HG03103 (cell line): ENCODE measurements around the gene IL1RN.

ENCODE experiments used
- ATAC-seq: cut with Tn5 transposase; IDR thresholded peaks from one replicate; pipeline ENCODE4 v1.9.1; 2021; ENCODE audit warnings: low read depth; ENCODE audit not compliant: unreplicated experiment

Gene IL1RN

DNA sequence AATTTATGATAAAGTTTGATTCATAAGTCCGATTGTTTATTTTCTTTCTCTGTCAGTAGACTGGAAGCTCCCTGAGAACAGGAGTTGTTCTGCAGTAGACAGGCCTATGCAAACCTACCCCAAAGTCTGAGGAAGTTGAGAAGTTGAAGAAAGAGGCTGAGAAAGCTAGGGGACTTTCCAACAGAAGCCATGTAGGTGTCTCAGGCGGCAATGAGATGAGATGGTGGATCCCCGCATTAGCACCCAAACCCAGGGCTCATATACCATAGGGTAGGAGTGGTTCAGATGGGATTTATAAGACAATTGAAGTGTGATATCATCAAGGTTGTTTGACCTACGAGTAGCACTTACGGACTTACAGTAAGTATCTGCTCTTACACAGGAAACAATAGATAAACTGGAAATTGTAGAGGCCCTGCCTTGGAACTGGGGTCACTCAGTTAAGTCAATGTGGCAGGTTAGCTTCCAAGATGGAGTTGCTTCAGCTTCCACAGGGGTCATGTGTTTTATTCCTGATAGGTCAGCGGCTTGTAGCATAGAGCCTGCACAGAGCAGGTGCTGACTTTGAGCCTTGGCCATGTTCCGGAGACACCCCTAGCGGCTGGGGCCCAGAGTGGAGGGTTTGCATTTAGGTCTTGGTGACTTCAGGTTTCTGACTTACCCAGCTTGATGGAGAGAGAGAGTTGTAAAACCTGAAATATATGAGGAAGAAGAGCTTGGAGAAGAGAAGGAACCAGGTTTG lies 44.1 kb downstream of the IL1RN start:
- ATAC-seq: no peak

DNA sequence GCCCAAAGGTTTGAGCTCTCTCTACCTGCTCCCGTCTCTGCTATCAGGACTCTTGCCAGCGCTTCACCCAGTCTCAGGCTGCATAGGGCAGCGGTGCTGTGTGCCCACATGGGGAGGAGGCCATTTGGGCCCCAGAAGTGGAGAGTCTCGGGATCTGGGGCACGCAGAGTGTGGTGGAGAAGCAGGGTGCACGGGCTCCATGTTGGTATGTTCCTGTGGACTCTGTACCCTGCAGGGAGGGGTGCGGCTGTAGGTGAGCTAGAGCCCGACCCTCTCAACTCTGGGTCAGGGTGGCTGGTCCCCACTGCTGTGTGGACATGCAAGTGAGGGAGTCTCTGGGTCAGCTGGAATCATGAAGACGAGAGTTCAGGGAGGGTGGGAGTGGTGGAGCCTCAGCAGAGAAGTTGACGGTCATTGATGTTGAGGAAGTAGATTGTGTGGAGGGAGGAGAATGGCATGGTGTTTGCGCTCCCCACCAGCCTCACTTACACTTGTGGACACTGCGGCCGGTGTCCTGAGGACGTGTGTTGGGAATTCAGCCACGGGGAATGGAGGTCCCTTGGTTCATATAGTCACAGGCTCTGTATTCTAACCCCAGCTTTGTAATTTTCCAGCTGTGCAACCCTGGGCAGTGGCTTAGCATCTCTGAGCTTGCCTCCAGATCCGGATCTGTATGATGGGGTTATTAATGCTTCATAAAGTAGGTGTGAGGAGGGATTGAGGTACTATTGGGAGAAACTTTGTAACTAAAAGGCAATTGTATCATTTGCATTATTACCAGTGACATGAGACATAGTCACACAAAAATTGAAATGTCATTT lies 45.5 kb downstream of the IL1RN start:
- no peak for ATAC-seq

DNA sequence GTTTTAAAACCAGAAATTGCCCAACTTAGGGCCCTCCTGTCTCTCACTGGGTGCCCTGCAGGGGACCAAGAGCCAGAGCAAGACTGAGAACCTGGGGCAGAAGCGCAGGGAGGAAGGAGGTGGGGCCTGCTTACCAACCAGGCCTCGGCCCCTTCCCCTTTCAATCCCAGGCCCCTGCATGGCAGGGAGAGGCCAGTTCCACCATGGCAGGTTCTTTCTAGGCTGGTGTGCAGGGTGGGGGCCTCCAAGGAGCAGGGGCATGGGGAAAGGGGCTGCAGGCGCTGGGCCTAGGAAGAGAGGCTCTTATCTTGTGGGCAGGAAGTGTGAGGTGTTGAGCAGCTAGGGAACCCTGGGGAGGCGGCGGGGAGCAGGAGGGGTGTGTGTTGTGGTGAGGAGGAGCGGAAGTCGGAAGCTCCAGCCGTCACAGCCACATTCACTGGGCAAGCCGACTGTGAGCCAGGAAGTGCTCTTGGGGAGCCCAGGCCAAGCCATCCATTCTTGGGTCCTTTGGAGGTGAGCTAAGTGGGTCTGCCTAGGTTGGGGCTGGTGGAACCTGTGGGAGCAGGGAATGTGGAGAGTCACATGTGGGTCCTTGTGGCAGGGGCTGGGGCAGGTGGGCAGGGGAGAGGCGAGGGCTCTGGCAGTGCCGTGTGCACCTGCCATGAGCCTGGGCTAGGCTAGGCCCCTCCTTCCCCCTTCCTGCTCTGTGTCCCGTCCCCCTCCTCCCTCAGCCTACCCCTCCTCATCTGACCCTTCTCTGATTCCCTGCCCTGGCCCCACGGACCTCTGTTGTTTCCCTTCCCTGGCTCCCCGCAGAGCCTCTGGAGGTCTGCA lies 46.4 kb downstream of the IL1RN start, which contains the start of gene PSD4:
Gene PSD4 (plus strand): TSS at position 430 of the 834 bp plus-strand sequence. CDS start 8,486 bp downstream, outside the sequence.
- peak; percentile 72 for ATAC-seq

DNA sequence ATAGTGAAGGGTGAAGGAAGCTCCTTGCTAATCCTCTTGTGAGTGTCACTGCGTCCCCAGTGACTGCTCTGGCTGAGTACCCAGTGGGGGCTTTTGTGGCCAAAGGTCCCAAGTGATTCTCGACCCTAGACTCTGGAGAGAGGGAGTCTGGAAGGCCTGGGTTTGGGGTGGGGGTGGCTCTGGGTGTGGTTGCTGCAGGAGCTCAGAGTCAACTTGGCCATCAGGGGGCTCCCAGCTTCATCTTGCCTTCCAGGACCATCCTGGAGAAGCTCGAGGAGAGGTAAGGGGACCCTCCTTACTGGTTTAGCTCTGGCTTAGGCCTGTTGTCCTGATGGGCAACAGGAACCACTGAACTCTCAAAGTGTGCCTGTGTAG lies 47.0 kb downstream of the IL1RN start:
- ATAC-seq: no peak

DNA sequence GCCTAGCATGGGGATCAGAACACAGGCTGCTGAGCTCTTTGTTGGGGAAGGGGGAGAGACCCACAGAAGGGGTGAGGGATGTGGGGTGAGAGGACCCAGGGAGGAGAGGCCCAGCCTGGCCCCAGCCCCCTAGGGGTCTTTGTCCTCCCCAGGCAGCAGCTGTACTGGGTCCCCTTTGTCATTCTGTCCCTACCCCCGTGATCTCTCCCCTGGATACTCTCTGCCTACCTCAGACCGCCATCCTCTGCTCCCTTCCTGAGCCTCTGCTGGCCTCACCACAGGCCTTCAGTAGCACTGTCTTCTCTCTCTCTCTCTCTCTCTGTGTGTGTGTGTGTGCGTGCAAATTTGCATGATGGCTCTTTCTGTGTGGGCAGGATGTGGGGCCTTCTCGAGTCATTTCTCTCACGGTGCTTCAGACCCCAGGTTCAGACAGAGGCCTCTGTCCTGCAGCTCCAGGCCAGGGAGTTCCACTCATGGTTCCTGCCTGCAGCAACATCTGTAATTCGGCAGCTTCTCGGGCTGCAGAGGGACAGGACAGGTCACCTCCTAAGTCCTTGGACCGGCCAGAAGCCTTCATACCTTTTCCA lies 47.7 kb downstream of the IL1RN start:
- peak; percentile 67 for ATAC-seq

DNA sequence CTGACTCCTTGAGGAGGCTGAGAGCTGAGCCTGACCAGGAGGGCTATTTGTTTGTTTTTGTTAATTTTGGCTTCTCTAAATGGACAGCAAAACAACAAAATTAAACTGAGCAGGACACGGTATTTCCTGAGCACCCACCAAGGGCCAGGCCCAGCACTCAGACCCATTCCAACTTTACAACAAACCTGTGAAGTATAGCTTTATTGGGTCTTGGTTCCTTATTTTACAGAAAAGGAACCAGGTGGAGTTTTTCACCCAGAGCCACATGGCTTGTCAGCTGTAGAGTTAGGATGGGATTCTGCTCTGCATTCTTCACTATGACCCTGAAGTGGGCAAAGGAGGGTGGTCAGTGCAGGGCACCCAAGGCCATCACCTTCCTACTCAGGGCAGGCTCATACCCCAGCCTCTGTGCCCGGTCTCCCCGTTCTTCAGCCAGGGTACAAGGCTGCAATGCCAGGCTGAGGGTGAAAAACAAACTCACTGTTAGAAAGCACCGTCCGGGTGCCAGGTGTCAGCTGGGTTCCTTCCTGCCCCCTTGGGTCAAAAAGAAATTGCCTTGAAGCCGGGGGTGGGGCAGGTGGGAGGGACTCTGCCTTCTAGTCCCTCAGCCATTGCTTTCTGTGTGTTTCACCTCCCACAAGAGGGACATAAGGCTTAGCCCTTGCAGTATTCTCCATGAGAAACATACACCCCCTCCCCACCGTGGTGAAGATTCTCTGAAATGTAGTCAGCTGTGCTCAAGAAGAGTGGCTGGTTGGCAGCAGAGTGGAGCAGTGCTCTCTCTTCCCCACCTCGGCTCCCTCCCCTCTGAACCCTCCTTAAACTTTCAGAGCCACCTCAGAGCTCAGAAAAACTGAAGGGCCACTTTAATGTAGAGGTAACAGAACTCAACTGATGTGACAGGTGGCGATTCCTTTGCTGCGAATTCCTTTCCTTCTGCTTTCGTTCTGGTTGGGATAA lies 48.6 kb downstream of the IL1RN start:
- no peak for ATAC-seq

DNA sequence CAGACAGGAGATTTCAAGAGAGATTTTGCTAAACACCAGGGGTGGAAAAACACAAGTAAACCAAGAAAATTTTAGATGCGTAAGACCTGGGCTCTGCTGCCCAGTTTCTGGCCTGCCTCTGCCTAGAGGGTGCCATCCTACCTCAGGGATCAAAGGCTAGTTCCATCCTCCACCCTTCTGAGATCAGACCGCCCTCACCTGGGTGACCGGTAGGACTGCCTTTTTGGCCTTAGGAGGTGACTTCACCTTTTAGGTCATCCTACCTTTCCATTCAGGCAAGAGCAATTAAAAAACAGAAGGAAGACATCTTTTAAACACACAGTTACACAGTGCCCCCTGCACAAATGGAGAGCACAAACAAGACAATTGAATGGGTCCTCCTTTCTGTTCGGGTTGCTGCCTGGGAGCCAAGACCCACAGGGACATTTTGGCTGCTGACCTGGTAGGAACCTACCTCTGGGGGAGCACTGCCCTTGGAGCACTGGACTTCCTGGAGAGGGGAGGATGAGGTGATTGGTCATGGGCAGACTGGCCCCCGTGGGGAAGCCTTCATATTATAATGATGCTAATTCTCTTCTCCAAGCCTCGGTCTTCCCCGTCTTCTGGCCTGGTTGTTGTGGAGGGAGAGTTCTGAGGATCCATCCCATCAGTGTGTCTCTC lies 49.4 kb downstream of the IL1RN start:
- no peak for ATAC-seq

DNA sequence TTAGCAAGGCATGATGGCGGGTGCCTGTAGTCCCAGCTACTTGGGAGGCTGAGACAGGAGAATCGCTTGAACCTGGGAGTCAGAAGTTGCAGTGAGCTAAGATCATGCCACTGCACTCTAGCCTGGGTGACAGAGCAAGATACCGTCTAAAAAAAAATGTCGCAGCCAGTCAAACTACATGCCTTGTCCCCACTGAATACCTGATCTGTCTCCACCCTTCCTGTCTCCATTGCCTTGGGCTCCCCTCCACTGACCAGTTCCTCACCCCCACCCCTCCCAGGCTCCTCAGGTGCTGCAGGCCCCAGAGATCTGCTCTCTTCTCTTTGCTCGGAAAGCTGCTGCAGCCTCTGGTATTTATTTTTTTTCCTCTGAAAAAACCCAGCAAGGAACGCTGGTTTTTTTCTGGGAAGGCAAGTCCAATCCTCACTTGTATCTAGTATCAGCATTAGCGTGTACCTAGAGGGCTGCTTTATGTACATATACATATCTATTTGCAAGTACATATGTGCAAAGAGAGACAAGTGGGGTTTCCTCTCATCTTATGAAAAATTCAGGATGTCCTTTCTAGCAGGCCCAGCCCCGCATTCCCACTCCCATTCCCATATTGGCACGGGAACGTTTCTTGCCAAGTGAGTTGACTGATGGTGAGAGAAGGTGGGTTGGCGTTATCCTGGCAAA lies 50.8 kb downstream of the IL1RN start:
- no peak for ATAC-seq

DNA sequence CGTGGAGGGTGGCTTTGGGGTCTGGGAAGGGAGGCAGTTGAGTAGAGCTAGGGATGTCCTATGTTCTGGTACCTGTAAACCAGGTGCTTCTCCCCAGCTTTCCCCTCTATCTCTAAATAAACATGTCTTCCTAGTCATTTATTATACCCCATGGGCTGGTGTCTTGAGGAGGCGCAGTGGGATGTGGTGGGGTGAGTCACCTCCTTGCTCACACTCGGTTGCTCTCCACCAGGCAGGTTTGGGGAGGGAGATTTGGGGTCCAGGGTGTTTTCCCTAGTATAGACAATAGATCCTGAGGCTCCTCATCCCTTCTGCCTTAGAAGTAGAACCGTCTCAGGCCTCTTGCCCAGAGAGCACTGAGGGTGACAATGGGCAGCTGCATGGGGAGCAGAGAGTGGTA lies 51.5 kb downstream of the IL1RN start:
- ATAC-seq: no peak

DNA sequence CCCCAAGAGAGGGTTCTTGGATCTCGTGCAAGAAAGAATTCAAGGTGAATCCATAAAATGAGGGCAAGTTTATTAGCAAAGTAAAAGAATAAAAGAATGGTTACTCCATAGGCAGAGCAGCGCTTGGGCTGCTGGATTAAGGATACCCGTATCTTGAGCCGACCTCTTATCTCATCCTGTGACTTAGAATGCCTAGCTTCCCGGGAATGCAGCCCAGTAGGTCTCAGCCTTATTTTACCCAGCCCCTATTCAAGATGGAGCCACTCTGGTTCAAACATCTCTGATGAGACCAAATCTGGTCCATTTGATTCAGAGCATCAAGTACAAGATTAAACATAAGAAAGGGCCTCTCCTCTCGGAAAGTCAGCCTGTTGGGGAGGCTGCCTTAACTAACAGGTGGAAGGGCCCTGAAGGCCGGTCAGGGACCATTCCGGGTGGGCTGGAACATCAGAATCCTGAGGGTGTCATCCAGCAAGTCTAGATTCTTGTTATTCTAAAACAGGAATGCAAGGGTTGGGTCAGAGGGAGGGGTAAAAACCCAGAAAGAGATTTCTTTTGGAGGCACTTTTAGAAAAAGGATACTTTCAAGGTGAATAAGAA lies 52.1 kb downstream of the IL1RN start:
- ATAC-seq: no peak

DNA sequence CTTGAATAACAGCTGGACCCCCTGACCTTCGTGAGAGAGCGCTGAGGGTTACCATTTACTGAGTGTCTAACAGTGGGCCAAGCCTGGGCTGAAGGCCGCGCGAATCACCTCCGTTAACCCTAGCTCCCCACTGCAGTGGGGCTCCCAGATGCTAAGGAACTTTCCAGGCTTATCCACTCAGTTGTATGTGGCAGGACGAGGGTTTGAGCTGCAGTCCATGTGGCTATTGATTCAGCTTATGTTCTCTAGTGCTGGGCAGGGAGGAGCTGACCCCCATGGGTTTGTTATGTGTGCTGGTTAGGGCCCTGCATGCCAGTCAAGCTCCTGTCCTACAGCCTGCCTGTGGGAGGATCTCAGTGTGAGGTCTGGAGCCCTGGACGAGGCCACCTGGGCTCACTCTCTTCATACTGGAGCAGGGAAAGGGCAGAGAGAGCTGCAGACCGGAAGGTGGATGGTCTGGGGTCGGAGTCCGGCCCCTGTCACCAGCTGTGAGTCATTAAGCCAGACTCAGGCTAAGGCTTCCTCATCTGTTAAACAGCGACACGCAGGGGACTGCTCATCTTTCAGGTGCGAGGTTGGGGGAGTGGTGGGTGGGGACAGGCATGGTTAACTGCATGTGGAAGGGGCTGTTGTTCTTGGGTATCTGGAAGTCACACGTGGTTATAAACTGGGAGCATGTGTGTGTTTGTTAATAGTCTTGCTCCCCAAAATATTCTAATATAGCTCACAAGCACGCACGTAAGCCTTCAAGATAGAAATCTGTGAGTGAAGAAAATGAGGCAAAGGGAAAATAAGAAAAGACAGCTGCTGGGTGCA lies 52.9 kb downstream of the IL1RN start:
- no peak for ATAC-seq

DNA sequence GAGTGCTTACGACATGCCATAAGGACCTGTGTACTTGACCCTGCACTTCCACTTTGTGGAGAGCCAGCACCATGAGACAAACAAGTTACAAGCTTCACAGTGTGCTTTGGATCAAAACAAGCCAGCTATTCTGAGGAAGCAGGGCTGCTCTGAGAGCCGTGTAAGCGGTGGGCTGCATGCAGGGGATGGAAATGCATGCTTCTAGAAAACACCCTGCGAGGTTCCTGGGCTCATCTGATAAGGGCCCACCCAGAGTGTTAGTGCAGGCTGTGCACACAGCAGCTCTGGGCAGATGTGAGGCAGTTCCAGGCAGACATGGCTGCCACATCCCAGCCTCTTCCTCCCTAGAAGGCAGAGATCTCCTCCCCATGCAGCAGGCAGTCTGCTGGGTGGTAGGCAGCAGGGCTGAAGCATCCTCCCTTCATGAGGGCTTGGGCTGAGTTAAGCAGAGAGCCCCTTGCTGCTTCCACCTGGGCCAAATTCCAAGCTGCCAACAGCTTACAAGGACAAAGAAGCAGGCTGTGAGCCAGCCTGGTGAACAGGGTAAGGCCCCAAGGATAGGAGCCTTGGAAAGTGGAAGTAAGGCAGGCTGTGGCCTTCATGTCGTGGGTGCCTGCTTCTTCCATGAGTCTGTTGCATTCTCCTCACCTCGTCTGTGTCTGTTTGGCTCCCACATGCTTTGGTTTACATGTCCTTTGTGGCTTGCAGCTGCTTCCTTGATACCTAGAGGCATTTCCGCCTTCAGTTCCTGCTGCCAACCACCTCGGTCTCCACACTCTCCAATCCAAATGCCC lies 54.1 kb downstream of the IL1RN start:
- ATAC-seq: no peak

DNA sequence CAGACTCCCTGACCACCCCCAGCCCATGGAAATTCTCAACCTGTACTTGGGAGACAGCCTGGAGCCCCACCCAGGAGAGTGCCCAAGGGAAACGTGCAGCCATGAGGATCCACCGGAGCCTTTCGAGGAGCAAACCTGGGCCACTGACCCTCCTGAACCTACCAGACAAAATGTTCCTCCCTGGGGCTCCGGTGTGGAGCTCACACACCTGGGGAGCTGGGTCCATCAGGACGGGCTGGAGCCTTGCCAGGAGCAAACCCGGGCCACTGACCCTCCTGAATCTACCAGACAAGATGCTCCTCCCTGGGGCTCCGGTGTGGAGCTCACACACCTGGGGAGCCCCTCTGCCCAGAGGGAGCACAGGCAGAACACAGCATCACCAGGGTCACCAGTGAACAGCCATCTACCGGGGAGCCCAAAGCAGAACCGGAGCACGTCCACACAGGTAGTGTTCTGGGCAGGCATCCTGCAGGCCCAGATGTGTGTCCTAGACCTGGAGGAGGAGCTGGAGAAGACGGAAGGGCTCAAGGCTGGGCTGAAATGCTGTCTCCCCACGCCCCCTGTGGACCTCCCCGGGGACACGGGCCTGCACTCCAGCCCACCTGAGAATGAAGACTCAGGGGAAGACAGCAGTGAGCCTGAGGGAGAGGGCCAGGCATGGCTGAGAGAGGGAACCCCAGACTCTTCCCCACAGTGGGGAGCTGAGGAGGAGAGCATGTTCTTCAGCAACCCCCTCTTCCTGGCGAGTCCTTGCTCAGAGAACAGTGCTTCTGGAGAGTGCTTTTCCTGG lies 55.3 kb downstream of the IL1RN start:
- ATAC-seq: no peak

DNA sequence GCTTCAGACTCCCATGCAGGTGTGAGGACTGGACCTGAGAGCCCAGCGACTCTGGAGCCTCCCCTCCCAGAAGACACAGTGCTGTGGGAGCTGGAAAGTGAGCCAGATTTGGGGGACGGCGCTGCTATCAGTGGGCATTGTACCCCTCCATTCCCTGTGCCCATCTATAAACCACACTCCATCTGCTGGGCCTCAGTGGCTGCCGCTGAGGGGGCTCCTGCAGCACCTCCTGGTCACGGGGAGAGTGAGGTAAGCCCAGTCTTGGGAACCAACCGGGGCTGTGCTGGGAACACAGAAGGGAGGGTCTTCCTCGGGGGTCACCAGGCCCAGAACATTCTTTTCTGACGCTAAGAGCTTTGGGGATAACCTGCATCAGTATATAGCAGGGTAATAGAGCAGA lies 55.9 kb downstream of the IL1RN start:
- no peak for ATAC-seq
